BLaER1 (cell line): ENCODE data around the gene XYLT1.

Experiments used
- H3K27ac ChIP-seq: shearing (Covaris generic); formaldehyde crosslinking; 2 replicates; pipeline ENCODE4 v1.8.1; 2022
- H3K27me3 ChIP-seq: shearing (Covaris generic); formaldehyde crosslinking; 2 replicates; pipeline ENCODE4 v1.8.1; 2022
- H3K36me3 ChIP-seq: shearing (Covaris generic); formaldehyde crosslinking; 2 replicates; pipeline ENCODE4 v1.8.1; 2022
- H3K4me1 ChIP-seq: shearing (Covaris generic); formaldehyde crosslinking; 2 replicates; pipeline ENCODE4 v1.8.1; 2022
- H3K4me2 ChIP-seq: shearing (Covaris generic); formaldehyde crosslinking; 2 replicates; pipeline ENCODE4 v1.8.1; 2022
- H3K4me3 ChIP-seq: shearing (Covaris generic); formaldehyde crosslinking; 2 replicates; pipeline ENCODE4 v1.8.1; 2022
- H3K9ac ChIP-seq: shearing (Covaris generic); formaldehyde crosslinking; 2 replicates; pipeline ENCODE4 v1.8.1; 2022
- H3K9me3 ChIP-seq: shearing (Covaris generic); formaldehyde crosslinking; 2 replicates; pipeline ENCODE4 v1.8.1; 2022
- H4K20me1 ChIP-seq: shearing (Covaris generic); formaldehyde crosslinking; 2 replicates; pipeline ENCODE4 v1.8.1; 2022
- Cebpa-rat ChIP-seq: shearing (Covaris generic); IDR thresholded peaks from 2 replicates; pipeline ENCODE4 v1.8.1; 2022

Gene XYLT1

GRCh38 chr16:17204644-17205043 lies 266.1 kb downstream of the XYLT1 start:
- no peak for TF ChIP-seq Cebpa-rat
- Histone ChIP-seq H4K20me1 (peaks cover 98% of the 10 kb centered on the region), H3K36me3 (peaks cover 34% of the 10 kb centered on the region), H3K9me3 (no peaks in the 10 kb centered on the region), H3K27me3 (no peaks in the 10 kb centered on the region), H3K27ac (peak overlapping the region; percentile 21; the same call in 1 of the 2 replicates), H3K4me2 (peak overlapping the region; percentile 51), H3K4me1 (peaks cover 35% of the 10 kb centered on the region), H3K4me3 (no peak overlapping the region), H3K9ac (peak overlapping the region; percentile 30; the same call in 1 of the 2 replicates)

- Histone ChIP-seq H3K4me1 (peaks cover 35% of the 10 kb centered on the region), H3K36me3 (peaks cover 38% of the 10 kb centered on the region), H4K20me1 (peaks cover 98% of the 10 kb centered on the region), H3K27ac (peak overlapping the region; percentile 21; the same call in 1 of the 2 replicates), H3K9ac (0 out of 2 replicates have a peak overlapping the region, but pooled peaks have one; percentile 30), H3K4me3 (no peak overlapping the region), H3K4me2 (peak overlapping the region; percentile 51), H3K9me3 (no peaks in the 10 kb centered on the region), H3K27me3 (no peaks in the 10 kb centered on the region)
- TF ChIP-seq Cebpa-rat, result no peak
Measured at GRCh38 chr16:17204206-17204605, 266.6 kb downstream of the XYLT1 start.

- Histone ChIP-seq H3K27me3 (no peaks in the 10 kb centered on the region), H4K20me1 (peaks cover 99% of the 10 kb centered on the region), H3K36me3 (peaks cover 46% of the 10 kb centered on the region), H3K4me2 (no peak overlapping the region), H3K27ac (no peak overlapping the region), H3K9ac (no peak overlapping the region), H3K9me3 (no peaks in the 10 kb centered on the region), H3K4me1 (peaks cover 35% of the 10 kb centered on the region), H3K4me3 (no peak overlapping the region)
- no peak for TF ChIP-seq Cebpa-rat
Measured at GRCh38 chr16:17203424-17203823, 267.3 kb downstream of the XYLT1 start.

GRCh38 chr16:17199135-17199534 lies 271.6 kb downstream of the XYLT1 start:
- H3K4me1 ChIP-seq, result no peaks in the 10 kb centered on the region; the same call in 1 of the 2 replicates
- peaks cover 80% of the 10 kb centered on the region for H4K20me1 ChIP-seq
- TF ChIP-seq Cebpa-rat, result no peak
- no peak overlapping the region for H3K9ac ChIP-seq
- no peak overlapping the region for H3K4me3 ChIP-seq
- H3K27me3 ChIP-seq, result no peaks in the 10 kb centered on the region
- no peak overlapping the region for H3K4me2 ChIP-seq
- H3K36me3 ChIP-seq, result peaks cover 89% of the 10 kb centered on the region
- H3K27ac ChIP-seq, result no peak overlapping the region
- no peaks in the 10 kb centered on the region for H3K9me3 ChIP-seq

GRCh38 chr16:17196526-17196925 lies 274.2 kb downstream of the XYLT1 start:
- Histone ChIP-seq H3K9me3 (no peaks in the 10 kb centered on the region), H3K27ac (no peak overlapping the region), H3K36me3 (peaks cover 100% of the 10 kb centered on the region), H3K4me2 (no peak overlapping the region), H4K20me1 (peaks cover 75% of the 10 kb centered on the region), H3K4me3 (no peak overlapping the region), H3K4me1 (no peaks in the 10 kb centered on the region), H3K27me3 (no peaks in the 10 kb centered on the region), H3K9ac (no peak overlapping the region)
- no peak for TF ChIP-seq Cebpa-rat

- no peak overlapping the region for H3K4me2 ChIP-seq
- H3K9ac ChIP-seq, result no peak overlapping the region
- H3K27ac ChIP-seq, result no peak overlapping the region
- peaks cover 97% of the 10 kb centered on the region for H3K36me3 ChIP-seq
- no peaks in the 10 kb centered on the region for H3K4me1 ChIP-seq
- TF ChIP-seq Cebpa-rat, result no peak
- H3K9me3 ChIP-seq, result no peaks in the 10 kb centered on the region
- H3K27me3 ChIP-seq, result no peaks in the 10 kb centered on the region
- peaks cover 61% of the 10 kb centered on the region; the same call in 1 of the 2 replicates for H4K20me1 ChIP-seq
- H3K4me3 ChIP-seq, result no peak overlapping the region
Measured at GRCh38 chr16:17194190-17194780, 276.5 kb downstream of the XYLT1 start.

GRCh38 chr16:17193566-17194100 lies 277.1 kb downstream of the XYLT1 start:
- no peaks in the 10 kb centered on the region for H3K4me1 ChIP-seq
- TF ChIP-seq Cebpa-rat, result no peak
- H3K9ac ChIP-seq, result no peak overlapping the region
- peaks cover 61% of the 10 kb centered on the region; the same call in 1 of the 2 replicates for H4K20me1 ChIP-seq
- H3K9me3 ChIP-seq, result no peaks in the 10 kb centered on the region
- H3K27me3 ChIP-seq, result no peaks in the 10 kb centered on the region
- H3K4me2 ChIP-seq, result no peak overlapping the region
- no peak overlapping the region for H3K27ac ChIP-seq
- H3K4me3 ChIP-seq, result no peak overlapping the region
- H3K36me3 ChIP-seq, result peaks cover 97% of the 10 kb centered on the region

GRCh38 chr16:17184026-17184425 lies 286.7 kb downstream of the XYLT1 start:
- Histone ChIP-seq H3K4me3 (no peak overlapping the region), H3K4me2 (no peak overlapping the region)

GRCh38 chr16:17177959-17178905 lies 292.5 kb downstream of the XYLT1 start:
- Histone ChIP-seq H3K27me3 (no peaks in the 10 kb centered on the region), H3K9ac (no peak overlapping the region), H3K4me3 (no peak overlapping the region), H4K20me1 (peaks cover 97% of the 10 kb centered on the region), H3K36me3 (peaks cover 99% of the 10 kb centered on the region), H3K4me1 (no peaks in the 10 kb centered on the region), H3K27ac (no peak overlapping the region), H3K4me2 (no peak overlapping the region), H3K9me3 (no peaks in the 10 kb centered on the region)
- no peak for TF ChIP-seq Cebpa-rat

More at GRCh38 chr16:17184026-17184425, 286.7 kb downstream of the XYLT1 start:
- H3K9me3 ChIP-seq, result no peaks in the 10 kb centered on the region
- H3K9ac ChIP-seq, result no peak overlapping the region
- peaks cover 88% of the 10 kb centered on the region for H4K20me1 ChIP-seq
- H3K27me3 ChIP-seq, result no peaks in the 10 kb centered on the region
- H3K27ac ChIP-seq, result no peak overlapping the region
- no peak for TF ChIP-seq Cebpa-rat
- no peaks in the 10 kb centered on the region for H3K4me1 ChIP-seq
- H3K36me3 ChIP-seq, result peaks cover 96% of the 10 kb centered on the region
